Measurements from ENCODE around the gene TTI1. TPM values are rescaled to one million over a fixed set of nuclear protein-coding genes. Genes with fewer than 3 reads are reported as not detected.

The TTI1 gene
- total and polyA plus RNA-seq, 2 of the 13 experiments (the other 11 are each of a cell fraction or from before 2014, with no cell fraction given) = 22.9 to 39.8 TPM

DNA sequence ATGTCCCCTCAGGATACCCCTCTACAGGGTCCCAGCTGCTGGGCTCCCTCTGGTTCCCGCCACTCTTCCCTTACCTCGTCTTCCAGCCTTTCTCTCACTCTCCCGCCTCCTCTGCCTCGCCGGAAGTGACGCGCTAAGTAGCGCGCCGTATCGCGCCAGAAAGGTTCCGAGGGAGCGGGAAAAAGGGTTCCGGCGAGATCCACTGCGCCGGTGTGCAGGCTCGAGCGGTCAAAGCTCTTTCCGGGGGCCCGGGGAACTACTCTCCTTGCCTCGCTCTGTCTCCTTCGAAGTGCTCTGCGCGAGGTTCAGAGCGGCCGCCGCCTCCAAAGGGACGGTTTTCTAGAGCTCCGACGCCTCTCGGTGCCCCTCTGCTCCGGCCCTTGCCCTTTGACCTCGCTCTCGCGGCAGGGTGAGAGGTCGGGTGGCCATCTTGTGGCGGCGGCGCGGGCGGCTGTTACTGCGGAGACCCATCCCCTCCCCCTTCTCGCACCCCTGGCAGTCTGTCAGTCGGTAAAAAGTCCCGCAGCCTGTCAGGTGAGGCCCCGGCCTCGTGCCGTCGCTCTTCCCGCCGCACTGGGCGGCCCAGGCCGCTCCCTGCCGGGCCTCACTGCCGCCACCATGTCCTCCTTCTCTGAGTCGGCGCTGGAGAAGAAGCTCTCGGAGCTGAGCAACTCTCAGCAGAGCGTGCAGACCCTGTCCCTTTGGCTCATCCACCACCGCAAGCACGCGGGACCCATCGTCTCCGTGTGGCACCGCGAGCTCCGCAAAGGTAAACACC is at the start of gene TTI1, which contains the start of gene RPRD1B (continued):
- TF ChIP-seq BCL6 (CRISPR knock-in tag; IDR thresholded peaks at IDR 0.05) = peak; percentile 50
- TF ChIP-seq MED13 (CRISPR knock-in tag; IDR thresholded peaks at IDR 0.05) = 0 out of 2 replicates have a peak, but pooled peaks have one; percentile 34
- TF ChIP-seq ZNF670 (CRISPR knock-in tag; IDR thresholded peaks at IDR 0.05; ENCODE audit: borderline replicate concordance) = peak; percentile 99
- TF ChIP-seq GMEB1 (CRISPR knock-in tag; IDR thresholded peaks at IDR 0.05; ENCODE audit: borderline replicate concordance) = peak; percentile 89
- peak; percentile 81; the same call in 1 of the 2 replicates for TF ChIP-seq ZNF530 (CRISPR knock-in tag; IDR thresholded peaks at IDR 0.05; ENCODE audit: low read depth)
- TF ChIP-seq, protein P1, sequence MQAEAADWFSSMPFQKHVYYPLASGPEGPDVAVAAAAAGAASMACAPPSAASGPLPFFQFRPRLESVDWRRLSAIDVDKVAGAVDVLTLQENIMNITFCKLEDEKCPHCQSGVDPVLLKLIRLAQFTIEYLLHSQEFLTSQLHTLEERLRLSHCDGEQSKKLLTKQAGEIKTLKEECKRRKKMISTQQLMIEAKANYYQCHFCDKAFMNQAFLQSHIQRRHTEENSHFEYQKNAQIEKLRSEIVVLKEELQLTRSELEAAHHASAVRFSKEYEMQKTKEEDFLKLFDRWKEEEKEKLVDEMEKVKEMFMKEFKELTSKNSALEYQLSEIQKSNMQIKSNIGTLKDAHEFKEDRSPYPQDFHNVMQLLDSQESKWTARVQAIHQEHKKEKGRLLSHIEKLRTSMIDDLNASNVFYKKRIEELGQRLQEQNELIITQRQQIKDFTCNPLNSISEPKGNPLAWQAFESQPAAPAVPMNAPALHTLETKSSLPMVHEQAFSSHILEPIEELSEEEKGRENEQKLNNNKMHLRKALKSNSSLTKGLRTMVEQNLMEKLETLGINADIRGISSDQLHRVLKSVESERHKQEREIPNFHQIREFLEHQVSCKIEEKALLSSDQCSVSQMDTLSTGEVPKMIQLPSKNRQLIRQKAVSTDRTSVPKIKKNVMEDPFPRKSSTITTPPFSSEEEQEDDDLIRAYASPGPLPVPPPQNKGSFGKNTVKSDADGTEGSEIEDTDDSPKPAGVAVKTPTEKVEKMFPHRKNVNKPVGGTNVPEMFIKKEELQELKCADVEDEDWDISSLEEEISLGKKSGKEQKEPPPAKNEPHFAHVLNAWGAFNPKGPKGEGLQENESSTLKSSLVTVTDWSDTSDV (CRISPR knock-in tag; IDR thresholded peaks at IDR 0.05) = peak; percentile 96
- TF ChIP-seq, protein P2, sequence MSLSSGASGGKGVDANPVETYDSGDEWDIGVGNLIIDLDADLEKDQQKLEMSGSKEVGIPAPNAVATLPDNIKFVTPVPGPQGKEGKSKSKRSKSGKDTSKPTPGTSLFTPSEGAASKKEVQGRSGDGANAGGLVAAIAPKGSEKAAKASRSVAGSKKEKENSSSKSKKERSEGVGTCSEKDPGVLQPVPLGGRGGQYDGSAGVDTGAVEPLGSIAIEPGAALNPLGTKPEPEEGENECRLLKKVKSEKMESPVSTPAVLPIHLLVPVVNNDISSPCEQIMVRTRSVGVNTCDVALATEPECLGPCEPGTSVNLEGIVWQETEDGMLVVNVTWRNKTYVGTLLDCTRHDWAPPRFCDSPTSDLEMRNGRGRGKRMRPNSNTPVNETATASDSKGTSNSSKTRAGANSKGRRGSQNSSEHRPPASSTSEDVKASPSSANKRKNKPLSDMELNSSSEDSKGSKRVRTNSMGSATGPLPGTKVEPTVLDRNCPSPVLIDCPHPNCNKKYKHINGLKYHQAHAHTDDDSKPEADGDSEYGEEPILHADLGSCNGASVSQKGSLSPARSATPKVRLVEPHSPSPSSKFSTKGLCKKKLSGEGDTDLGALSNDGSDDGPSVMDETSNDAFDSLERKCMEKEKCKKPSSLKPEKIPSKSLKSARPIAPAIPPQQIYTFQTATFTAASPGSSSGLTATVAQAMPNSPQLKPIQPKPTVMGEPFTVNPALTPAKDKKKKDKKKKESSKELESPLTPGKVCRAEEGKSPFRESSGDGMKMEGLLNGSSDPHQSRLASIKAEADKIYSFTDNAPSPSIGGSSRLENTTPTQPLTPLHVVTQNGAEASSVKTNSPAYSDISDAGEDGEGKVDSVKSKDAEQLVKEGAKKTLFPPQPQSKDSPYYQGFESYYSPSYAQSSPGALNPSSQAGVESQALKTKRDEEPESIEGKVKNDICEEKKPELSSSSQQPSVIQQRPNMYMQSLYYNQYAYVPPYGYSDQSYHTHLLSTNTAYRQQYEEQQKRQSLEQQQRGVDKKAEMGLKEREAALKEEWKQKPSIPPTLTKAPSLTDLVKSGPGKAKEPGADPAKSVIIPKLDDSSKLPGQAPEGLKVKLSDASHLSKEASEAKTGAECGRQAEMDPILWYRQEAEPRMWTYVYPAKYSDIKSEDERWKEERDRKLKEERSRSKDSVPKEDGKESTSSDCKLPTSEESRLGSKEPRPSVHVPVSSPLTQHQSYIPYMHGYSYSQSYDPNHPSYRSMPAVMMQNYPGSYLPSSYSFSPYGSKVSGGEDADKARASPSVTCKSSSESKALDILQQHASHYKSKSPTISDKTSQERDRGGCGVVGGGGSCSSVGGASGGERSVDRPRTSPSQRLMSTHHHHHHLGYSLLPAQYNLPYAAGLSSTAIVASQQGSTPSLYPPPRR (CRISPR knock-in tag; IDR thresholded peaks at IDR 0.05; ENCODE audit: borderline replicate concordance) = peak; percentile 86
- no peak; the same call in 1 of the 2 replicates for TF ChIP-seq DPF2 (CRISPR knock-in tag; IDR thresholded peaks at IDR 0.05; ENCODE audit: borderline replicate concordance, low read depth)
- no peak for TF ChIP-seq SMARCE1 (IDR thresholded peaks at IDR 0.05; ENCODE audit: borderline replicate concordance)
- TF ChIP-seq ZNF567 (CRISPR knock-in tag; IDR thresholded peaks at IDR 0.05; ENCODE audit: borderline replicate concordance) = peak; percentile 71
- TF ChIP-seq, protein P3, sequence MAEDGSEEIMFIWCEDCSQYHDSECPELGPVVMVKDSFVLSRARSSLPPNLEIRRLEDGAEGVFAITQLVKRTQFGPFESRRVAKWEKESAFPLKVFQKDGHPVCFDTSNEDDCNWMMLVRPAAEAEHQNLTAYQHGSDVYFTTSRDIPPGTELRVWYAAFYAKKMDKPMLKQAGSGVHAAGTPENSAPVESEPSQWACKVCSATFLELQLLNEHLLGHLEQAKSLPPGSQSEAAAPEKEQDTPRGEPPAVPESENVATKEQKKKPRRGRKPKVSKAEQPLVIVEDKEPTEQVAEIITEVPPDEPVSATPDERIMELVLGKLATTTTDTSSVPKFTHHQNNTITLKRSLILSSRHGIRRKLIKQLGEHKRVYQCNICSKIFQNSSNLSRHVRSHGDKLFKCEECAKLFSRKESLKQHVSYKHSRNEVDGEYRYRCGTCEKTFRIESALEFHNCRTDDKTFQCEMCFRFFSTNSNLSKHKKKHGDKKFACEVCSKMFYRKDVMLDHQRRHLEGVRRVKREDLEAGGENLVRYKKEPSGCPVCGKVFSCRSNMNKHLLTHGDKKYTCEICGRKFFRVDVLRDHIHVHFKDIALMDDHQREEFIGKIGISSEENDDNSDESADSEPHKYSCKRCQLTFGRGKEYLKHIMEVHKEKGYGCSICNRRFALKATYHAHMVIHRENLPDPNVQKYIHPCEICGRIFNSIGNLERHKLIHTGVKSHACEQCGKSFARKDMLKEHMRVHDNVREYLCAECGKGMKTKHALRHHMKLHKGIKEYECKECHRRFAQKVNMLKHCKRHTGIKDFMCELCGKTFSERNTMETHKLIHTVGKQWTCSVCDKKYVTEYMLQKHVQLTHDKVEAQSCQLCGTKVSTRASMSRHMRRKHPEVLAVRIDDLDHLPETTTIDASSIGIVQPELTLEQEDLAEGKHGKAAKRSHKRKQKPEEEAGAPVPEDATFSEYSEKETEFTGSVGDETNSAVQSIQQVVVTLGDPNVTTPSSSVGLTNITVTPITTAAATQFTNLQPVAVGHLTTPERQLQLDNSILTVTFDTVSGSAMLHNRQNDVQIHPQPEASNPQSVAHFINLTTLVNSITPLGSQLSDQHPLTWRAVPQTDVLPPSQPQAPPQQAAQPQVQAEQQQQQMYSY (CRISPR knock-in tag; IDR thresholded peaks at IDR 0.05) = peak; percentile 71; the same call in 1 of the 2 replicates
- peak; percentile 59 for TF ChIP-seq NCOA2 (CRISPR knock-in tag; IDR thresholded peaks at IDR 0.05)

Measured in HepG2 (cell line).